Esophagus muscularis mucosa (tissue), 4 donors: ENCODE measurements around the gene HIRA. TPM values are rescaled to one million over a fixed set of nuclear protein-coding genes. Genes with fewer than 3 reads are reported as not detected.

Experiments used
- DNase-seq: peaks from one replicate; pipeline ENCODE4 v3.0.0-alpha.2; 2017; ENCODE audit errors: extremely low spot score
- H3K27ac ChIP-seq, 4 donors: fragments of 200-600 bp; sonication (generic); replicated peaks in 1 of 4; 1 replicate in 3 of 4; 2 replicates in 1 of 4; pipeline ENCODE4 v1.5.1; 2016 to 2019; ENCODE audit warnings: mild to moderate bottlenecking in 1 of 4
- H3K27me3 ChIP-seq, 4 donors: fragments of 200-600 bp; sonication (generic); one replicate each; pipeline versions ENCODE4 v1.5.1 to v1.6.0; 2016 to 2019
- H3K36me3 ChIP-seq, 4 donors: fragments of 200-600 bp; sonication (generic); one replicate each; pipeline ENCODE4 v1.5.1; 2016 to 2019
- H3K4me1 ChIP-seq, 4 donors: fragments of 200-600 bp; sonication (generic); one replicate each; pipeline ENCODE4 v1.5.1; 2016 to 2019
- H3K4me3 ChIP-seq, 4 donors: fragments of 200-600 bp; sonication (generic); 1 replicate in 2 of 4; 2 replicates in 2 of 4; pipeline ENCODE4 v1.5.1; 2016 to 2019; ENCODE audit warnings: mild to moderate bottlenecking in 4 of 4, moderate library complexity in 1 of 4
- H3K9me3 ChIP-seq, 4 donors: fragments of 200-600 bp; sonication (generic); 1 replicate in 3 of 4; 2 replicates in 1 of 4; pipeline ENCODE4 v1.5.1; 2016 to 2019
- CTCF ChIP-seq, 3 experiments: fragments of 200-600 bp in 2 of 3; fragments of 450-650 bp in 1 of 3; sonication (generic) in 2 of 3; IDR thresholded peaks; one replicate each; pipeline ENCODE4 v1.5.1; 2017 to 2019; ENCODE audit warnings: antibody characterized with exemption in 3 of 3, mild to moderate bottlenecking in 2 of 3, moderate library complexity in 1 of 3
- EP300 ChIP-seq: sonication (generic); formaldehyde crosslinking; IDR thresholded peaks from one replicate; pipeline ENCODE4 v1.6.1; 2017; ENCODE audit warnings: antibody characterized with exemption
- POLR2A ChIP-seq: fragments of 450-650 bp; IDR thresholded peaks from one replicate; pipeline ENCODE4 v1.6.1; 2017; ENCODE audit warnings: antibody characterized with exemption, moderate library complexity, mild to moderate bottlenecking, low read depth
- POLR2AphosphoS5 ChIP-seq, 2 donors: sonication (generic); formaldehyde crosslinking; IDR thresholded peaks; one replicate each; pipeline ENCODE4 v1.6.1; 2017; ENCODE audit warnings: antibody characterized with exemption in 2 of 2
- WGBS: methylation state at CpG from one replicate; pipeline ENCODE4 v1.1.5; 2018; 5-methylcytosine and 5-hydroxymethylcytosine counted together
- intact Hi-C: fragments of 100-400 bp; cut with DNase I; formaldehyde crosslinking; loops from one replicate; pipeline ENCODE4 v1.15.1; 2023
- total RNA-seq, 4 donors: library from RNA; depleted of rRNA; stranded (reverse); fragments of >200 nt; gene quantifications; one replicate each; pipeline versions ENCODE4 v1.1.0 to v1.2.1, GENCODE V29; 2016

HIRA gene
- total RNA-seq, 4 donors from 2014 or later = 22.0 to 31.6 (median 26.5) TPM

- Histone ChIP-seq H3K36me3 (peaks cover 54 to 99% (median 90%) of the 10 kb centered on the region in 4 donors), H3K27me3 (no peaks in the 10 kb centered on the region), H3K27ac (no peak overlapping the region), H3K4me1 (no peaks in the 10 kb centered on the region), H3K4me3 (no peak overlapping the region), H3K9me3 (no peaks in the 10 kb centered on the region)
- WGBS = 79% methylated on average over 6 of the region's 6 CpGs
- TF ChIP-seq POLR2AphosphoS5 (IDR thresholded peaks at IDR 0.05) (no peak), EP300 (no peak), CTCF (IDR thresholded peaks at IDR 0.05) (no peak), POLR2A (no peak)
- no peak for DNase-seq
- intact Hi-C loops = no loop called here
These were observed 35.0 kb downstream of the HIRA start for GRCh38 chr22:19396561-19396933.

- no peaks in the 10 kb centered on the region for H3K27me3 ChIP-seq
- no peaks in the 10 kb centered on the region for H3K4me1 ChIP-seq
- no peaks in the 10 kb centered on the region for H3K9me3 ChIP-seq
- DNase-seq = no peak
- H3K36me3 ChIP-seq = peaks cover 53 to 99% (median 88%) of the 10 kb centered on the region in 4 donors
- H3K4me3 ChIP-seq = no peak overlapping the region
- intact Hi-C loops = no loop called here
- 100% methylated on average over 2 of the region's 4 CpGs for WGBS
- TF ChIP-seq POLR2AphosphoS5 (IDR thresholded peaks at IDR 0.05) (no peak), EP300 (no peak), CTCF (IDR thresholded peaks at IDR 0.05) (no peak)
- H3K27ac ChIP-seq = no peak overlapping the region
These were observed 36.3 kb downstream of the HIRA start for GRCh38 chr22:19395276-19395675.

GRCh38 chr22:19394274-19395050, 37.1 kb downstream of the HIRA start:
- TF ChIP-seq POLR2A = no peak
- no peak for TF ChIP-seq CTCF (IDR thresholded peaks at IDR 0.05)
- TF ChIP-seq EP300 = no peak
- no peak for TF ChIP-seq POLR2AphosphoS5 (IDR thresholded peaks at IDR 0.05)
- Histone ChIP-seq H3K4me1 (no peaks in the 10 kb centered on the region), H3K36me3 (peaks cover 49 to 99% (median 90%) of the 10 kb centered on the region in 4 donors), H3K27ac (no peak overlapping the region), H3K27me3 (no peaks in the 10 kb centered on the region), H3K9me3 (no peaks in the 10 kb centered on the region), H3K4me3 (no peak overlapping the region)
- intact Hi-C loops = no loop called here
- WGBS = 95% methylated on average over 8 of the region's 8 CpGs
- DNase-seq = no peak

- Histone ChIP-seq H3K9me3 (no peaks in the 10 kb centered on the region), H3K27ac (no peak overlapping the region), H3K4me1 (no peaks in the 10 kb centered on the region), H3K36me3 (peaks cover 55 to 100% (median 93%) of the 10 kb centered on the region in 4 donors), H3K27me3 (no peaks in the 10 kb centered on the region), H3K4me3 (no peak overlapping the region)
- 90% methylated on average over 5 of the region's 5 CpGs for WGBS
- no peak for DNase-seq
- intact Hi-C loops = no loop called here
- no peak for TF ChIP-seq POLR2AphosphoS5 (IDR thresholded peaks at IDR 0.05)
These were observed 37.8 kb downstream of the HIRA start for GRCh38 chr22:19393704-19394103.

- TF ChIP-seq POLR2A (no peak), POLR2AphosphoS5 (IDR thresholded peaks at IDR 0.05) (no peak), EP300 (no peak), CTCF (IDR thresholded peaks at IDR 0.05) (no peak)
- H3K4me1 ChIP-seq = no peaks in the 10 kb centered on the region
- no peak for DNase-seq
- no peak overlapping the region for H3K27ac ChIP-seq
- intact Hi-C loops = no loop called here
- no peak overlapping the region for H3K4me3 ChIP-seq
- WGBS = 96% methylated on average over 7 of the region's 7 CpGs
- no peaks in the 10 kb centered on the region for H3K27me3 ChIP-seq
- H3K9me3 ChIP-seq = no peaks in the 10 kb centered on the region
- H3K36me3 ChIP-seq = peaks cover 62 to 100% (median 93%) of the 10 kb centered on the region in 4 donors
These were observed 44.0 kb downstream of the HIRA start for GRCh38 chr22:19387575-19387974.
